Naive thymus-derived CD4-positive, alpha-beta T cell (primary cell): ENCODE data around the gene TASL. TPM values are rescaled to one million over a fixed set of nuclear protein-coding genes. Genes with fewer than 3 reads are reported as not detected.

ENCODE experiments used
- ATAC-seq: fragments of 150-1000 bp; cut with Tn5 transposase; 2 replicates; pipeline ENCODE4 v1.10.0; 2021; ENCODE audit warnings: mild to moderate bottlenecking, moderate library complexity
- CTCF ChIA-PET: fragments of 350-600 bp; sonication (Branson Sonifier 250); formaldehyde crosslinking; loops from one replicate; lab custom pipeline; 2021; ENCODE audit warnings: antibody characterized with exemption; lab: Charles Lee
- POLR2A ChIA-PET: fragments of 350-600 bp; sonication (Branson Sonifier 250); formaldehyde crosslinking; loops from one replicate; lab custom pipeline; 2021; ENCODE audit warnings: antibody characterized with exemption, inconsistent platforms; lab: Charles Lee
- DNase-seq, 9 donors: peaks; one replicate each; pipeline versions ENCODE4 v3.0.0 to v3.0.0-alpha.2; 2020 to 2022; ENCODE audit warnings: mixed read lengths in 1 of 9
- H3K27ac ChIP-seq: one replicate; pipeline ENCODE4 v1.7.0; 2013; ENCODE audit warnings: mild to moderate bottlenecking, low read depth, low read length, moderate library complexity
- H3K27me3 ChIP-seq, 2 donors: one replicate each; pipeline ENCODE4 v1.7.0; 2013; ENCODE audit warnings: low read length in 2 of 2, mild to moderate bottlenecking in 2 of 2, moderate library complexity in 2 of 2; ENCODE audit not compliant: control insufficient read depth in 2 of 2, insufficient read depth in 2 of 2
- H3K36me3 ChIP-seq, 3 experiments: 1 replicate in 2 of 3; 2 replicates in 1 of 3; pipeline ENCODE4 v1.7.0; 2013; ENCODE audit warnings: low read length in 3 of 3, mild to moderate bottlenecking in 3 of 3, moderate library complexity in 1 of 3; ENCODE audit not compliant: insufficient read depth in 3 of 3, control insufficient read depth in 2 of 3
- H3K4me1 ChIP-seq, 2 donors: one replicate each; pipeline ENCODE4 v1.7.0; 2013; ENCODE audit warnings: low read length in 2 of 2, mild to moderate bottlenecking in 2 of 2, moderate library complexity in 1 of 2; ENCODE audit not compliant: control insufficient read depth in 2 of 2, insufficient read depth in 2 of 2
- H3K4me3 ChIP-seq: 2 replicates; pipeline ENCODE4 v1.7.0; 2013; ENCODE audit warnings: mild to moderate bottlenecking, low read length
- H3K9me3 ChIP-seq, 3 experiments: 1 replicate in 2 of 3; 2 replicates in 1 of 3; pipeline ENCODE4 v1.7.0; 2013; ENCODE audit warnings: low read length in 3 of 3; ENCODE audit not compliant: control insufficient read depth in 2 of 3
- H3K27ac Mint-ChIP-seq, 9 donors: one replicate each; pipeline ENCODE4 v1.8.0; 2020 to 2022; ENCODE audit warnings: mixed read lengths in 9 of 9, mild to moderate bottlenecking in 8 of 9, moderate library complexity in 5 of 9, inconsistent platforms in 2 of 9
- H3K27me3 Mint-ChIP-seq, 5 donors: one replicate each; pipeline ENCODE4 v1.8.0; 2021 to 2022; ENCODE audit warnings: mixed read lengths in 5 of 5, mild to moderate bottlenecking in 1 of 5
- H3K36me3 Mint-ChIP-seq, 5 donors: one replicate each; pipeline ENCODE4 v1.8.0; 2020 to 2022; ENCODE audit warnings: mixed read lengths in 5 of 5, mild to moderate bottlenecking in 3 of 5, inconsistent platforms in 1 of 5
- H3K4me1 Mint-ChIP-seq, 7 donors: one replicate each; pipeline ENCODE4 v1.8.0; 2020 to 2022; ENCODE audit warnings: mixed read lengths in 7 of 7, mild to moderate bottlenecking in 3 of 7, inconsistent platforms in 1 of 7
- H3K4me3 Mint-ChIP-seq, 10 donors: one replicate each; pipeline ENCODE4 v1.8.0; 2020 to 2022; ENCODE audit warnings: mild to moderate bottlenecking in 10 of 10, mixed read lengths in 10 of 10, moderate library complexity in 6 of 10, inconsistent platforms in 2 of 10
- H3K9me3 Mint-ChIP-seq, 11 donors: one replicate each; pipeline ENCODE4 v1.8.0; 2020 to 2022; ENCODE audit warnings: mixed read lengths in 11 of 11, mild to moderate bottlenecking in 4 of 11, inconsistent platforms in 1 of 11, moderate library complexity in 1 of 11
- intact Hi-C, 2 donors: fragments of 100-400 bp; cut with micrococcal nuclease; formaldehyde crosslinking; loops; one replicate each; pipeline ENCODE4 v1.15.1; 2023
- polyA plus RNA-seq, 2 donors: library from polyadenylated mRNA; unstranded; fragments of 300-500 nt; fragmentation: Illumina TruSeq; gene quantifications; one replicate each; pipeline ENCODE4 v1.2.3, GENCODE V29; 2021
- total RNA-seq, 6 experiments: library from RNA in 5 of 6; stranded (reverse) in 5 of 6; gene quantifications; 1 replicate in 5 of 6; 2 replicates in 1 of 6; pipeline ENCODE4 v1.2.3 and lab custom pipeline; 2021 to 2026

Gene TASL
- total and polyA plus RNA-seq, 7 experiments from 2014 or later: 1.8 to 10.5 (median 3.9) TPM

- Histone ChIP-seq H3K4me3 (no peak overlapping the region), H3K27ac (no peak overlapping the region), H3K27me3 (no peaks in the 10 kb centered on the region), H3K4me1 (no peaks in the 10 kb centered on the region), H3K36me3 (no peaks in the 10 kb centered on the region), H3K9me3 (no peaks in the 10 kb centered on the region)
- no peaks in the 10 kb centered on the region for H3K36me3 Mint-ChIP-seq
- CTCF ChIA-PET: no interaction called here
- intact Hi-C loops: no loop called here
- H3K4me3 Mint-ChIP-seq: no peak overlapping the region
- ATAC-seq (peak; percentile 22), DNase-seq (no peak)
- H3K9me3 Mint-ChIP-seq: no peaks in the 10 kb centered on the region
- POLR2A ChIA-PET: no interaction called here
- H3K4me1 Mint-ChIP-seq: peaks cover 0 to 20% (median 0%) of the 10 kb centered on the region in 7 donors
- peak overlapping the region in 1 of 9 donors; percentile 52 for H3K27ac Mint-ChIP-seq
- no peaks in the 10 kb centered on the region for H3K27me3 Mint-ChIP-seq
Observed at GRCh38 chrX:30597216-30598012, 19.8 kb upstream of the TASL start.

- Mint-ChIP-seq H3K4me1 (peaks cover 0 to 22% (median 4%) of the 10 kb centered on the region in 7 donors), H3K9me3 (no peaks in the 10 kb centered on the region), H3K27ac (no peak overlapping the region), H3K36me3 (no peaks in the 10 kb centered on the region), H3K27me3 (peaks cover 0 to 3% (median 0%) of the 10 kb centered on the region in 5 donors), H3K4me3 (peak overlapping the region in 1 of 10 donors; percentile 1)
- Histone ChIP-seq H3K9me3 (no peaks in the 10 kb centered on the region), H3K4me3 (no peak overlapping the region), H3K4me1 (no peaks in the 10 kb centered on the region), H3K36me3 (no peaks in the 10 kb centered on the region), H3K27ac (no peak overlapping the region), H3K27me3 (no peaks in the 10 kb centered on the region)
- DNase-seq (peak in 4 of 9 donors; percentile 24 to 39 (median 25)), ATAC-seq (no peak)
- POLR2A ChIA-PET: no interaction called here
- intact Hi-C loops: loop anchor here (1.0 to 5.0 kb wide), 3 partner anchors 17 to 59 kb away; partner anchors contain the start of genes GK (in 1 of the 2) and TASL (in 1 of the 2)
- CTCF ChIA-PET: interaction anchor here (0.7 to 2.7 kb wide), 4 partner anchors 17 to 24 kb away, joined by 3 to 16 read pairs (median 9); no protein-coding TSS in a partner anchor
Observed at GRCh38 chrX:30593440-30594200, 16.1 kb upstream of the TASL start.

- no peaks in the 10 kb centered on the region for H3K27me3 ChIP-seq
- no peak for DNase-seq
- POLR2A ChIA-PET: no interaction called here
- H3K4me1 ChIP-seq: no peaks in the 10 kb centered on the region
- H3K4me3 ChIP-seq: no peak overlapping the region
- H3K9me3 ChIP-seq: no peaks in the 10 kb centered on the region
- no peak overlapping the region for H3K27ac ChIP-seq
- no peak for ATAC-seq
- Mint-ChIP-seq H3K27ac (peak overlapping the region in 3 of 9 donors; percentile 17 to 36 (median 19)), H3K4me3 (peak overlapping the region in 1 of 10 donors; percentile 38), H3K9me3 (no peaks in the 10 kb centered on the region), H3K27me3 (peaks cover 0 to 3% (median 0%) of the 10 kb centered on the region in 5 donors), H3K36me3 (no peaks in the 10 kb centered on the region), H3K4me1 (peaks cover 0 to 19% (median 4%) of the 10 kb centered on the region in 7 donors)
- CTCF ChIA-PET: interaction anchor here (2.4 to 2.7 kb wide), 2 partner anchors 21 to 23 kb away, joined by 15 to 16 read pairs; no protein-coding TSS in a partner anchor
- H3K36me3 ChIP-seq: no peaks in the 10 kb centered on the region
- intact Hi-C loops: loop anchor here in 1 of 2 donors (1.0 to 5.0 kb wide), 2 partner anchors 23 to 59 kb away; partner anchors contain the start of gene GK
Observed at GRCh38 chrX:30592831-30593230, 15.3 kb upstream of the TASL start.

- ATAC-seq: no peak
- Mint-ChIP-seq H3K4me3 (no peak overlapping the region), H3K27ac (no peak overlapping the region), H3K4me1 (peaks cover 0 to 11% (median 4%) of the 10 kb centered on the region in 7 donors), H3K36me3 (no peaks in the 10 kb centered on the region), H3K27me3 (peaks cover 0 to 3% (median 0%) of the 10 kb centered on the region in 5 donors), H3K9me3 (peaks cover 0 to 3% (median 0%) of the 10 kb centered on the region in 11 donors)
- no peak for DNase-seq
- ChIA-PET POLR2A (no interaction called here), CTCF (interaction anchor here (0.9 kb wide), 1 partner anchor 20 kb away, joined by 3 read pairs; no protein-coding TSS in a partner anchor)
- no peaks in the 10 kb centered on the region for H3K36me3 ChIP-seq
- H3K4me1 ChIP-seq: no peaks in the 10 kb centered on the region
- no peaks in the 10 kb centered on the region for H3K9me3 ChIP-seq
- H3K4me3 ChIP-seq: no peak overlapping the region
- H3K27me3 ChIP-seq: no peaks in the 10 kb centered on the region
- intact Hi-C loops: loop anchor here in 1 of 2 donors (5.0 kb wide), 1 partner anchor 62 kb away; the partner anchor contains the start of gene GK
- no peak overlapping the region for H3K27ac ChIP-seq
Observed at GRCh38 chrX:30590368-30590767, 12.8 kb upstream of the TASL start.

- DNase-seq (no peak), ATAC-seq (no peak)
- Mint-ChIP-seq H3K4me3 (no peak overlapping the region), H3K27ac (no peak overlapping the region), H3K27me3 (peaks cover 0 to 3% (median 0%) of the 10 kb centered on the region in 5 donors), H3K9me3 (peaks cover 0 to 3% (median 0%) of the 10 kb centered on the region in 11 donors), H3K36me3 (no peaks in the 10 kb centered on the region), H3K4me1 (peaks cover 0 to 11% (median 4%) of the 10 kb centered on the region in 7 donors)
- intact Hi-C loops: no loop called here
- POLR2A ChIA-PET: no interaction called here
- no peaks in the 10 kb centered on the region for H3K4me1 ChIP-seq
- H3K27me3 ChIP-seq: no peaks in the 10 kb centered on the region
- no peaks in the 10 kb centered on the region for H3K36me3 ChIP-seq
- no peak overlapping the region for H3K27ac ChIP-seq
- H3K9me3 ChIP-seq: no peaks in the 10 kb centered on the region
- H3K4me3 ChIP-seq: no peak overlapping the region
- CTCF ChIA-PET: interaction anchor here (0.9 kb wide), 1 partner anchor 19 kb away, joined by 3 read pairs; no protein-coding TSS in a partner anchor
Observed at GRCh38 chrX:30589146-30589888, 11.8 kb upstream of the TASL start.

- CTCF ChIA-PET: no interaction called here
- H3K4me1 ChIP-seq: no peaks in the 10 kb centered on the region
- intact Hi-C loops: no loop called here
Observed at GRCh38 chrX:30586516-30586915, 8.9 kb upstream of the TASL start.

More at GRCh38 chrX:30586516-30586915, 8.9 kb upstream of the TASL start:
- peaks cover 0 to 3% (median 0%) of the 10 kb centered on the region in 11 donors for H3K9me3 Mint-ChIP-seq
- ATAC-seq: no peak
- POLR2A ChIA-PET: no interaction called here
- no peak overlapping the region for H3K27ac Mint-ChIP-seq
- peaks cover 0 to 3% (median 0%) of the 10 kb centered on the region in 5 donors for H3K27me3 Mint-ChIP-seq
- no peak overlapping the region for H3K27ac ChIP-seq
- H3K9me3 ChIP-seq: no peaks in the 10 kb centered on the region
- H3K4me1 Mint-ChIP-seq: peaks cover 0 to 7% (median 0%) of the 10 kb centered on the region in 7 donors
- peaks cover 0 to 1% (median 0%) of the 10 kb centered on the region in 5 donors for H3K36me3 Mint-ChIP-seq
- H3K4me3 ChIP-seq: no peak overlapping the region
- no peaks in the 10 kb centered on the region for H3K36me3 ChIP-seq
- no peaks in the 10 kb centered on the region for H3K27me3 ChIP-seq
- H3K4me3 Mint-ChIP-seq: no peak overlapping the region
- DNase-seq: no peak
